ENCODE measurements around the gene TRPT1. TPM values are rescaled to one million over a fixed set of nuclear protein-coding genes. Genes with fewer than 3 reads are reported as not detected.

TRPT1 gene
- total and polyA plus RNA-seq, 3 donors from 2014 or later, result 56.5 to 93.7 (median 65.4) TPM

GRCh38 chr11:64251016-64251752, 25.2 kb upstream of the TRPT1 start, which contains the start of gene PLCB3:
TSS of gene PLCB3 (plus strand) at chr11:64251530. CDS start at chr11:64251650, 120 bp downstream.
- WGBS, 2 donors, result 0 to 1% methylated on average over 3 to 63 of the region's 75 CpGs
- no peak for TF ChIP-seq POLR2A (IDR thresholded peaks at IDR 0.05)
- TF ChIP-seq CTCF (IDR thresholded peaks at IDR 0.05), result peak; percentile 86 to 93 (median 87)
- Histone ChIP-seq H3K36me3 (ENCODE audit: low read depth, missing control alignments) (no peaks in the 10 kb centered on the region), H3K9me3 (no peaks in the 10 kb centered on the region), H3K4me1 (peaks cover 30% of the 10 kb centered on the region), H3K27me3 (no peaks in the 10 kb centered on the region), H3K27ac (peak within 1 kb of the TSS; percentile 72), H3K4me3 (peak within 1 kb of the TSS; percentile 83 to 84)
- DNase-seq, result peak; percentile 69
- intact Hi-C loops (cut with DNase I; ENCODE audit: low total_unique reads), result no loop called here

- DNase-seq, result no peak
- peak overlapping the region in 1 of 2 donors; percentile 11 for H3K27ac ChIP-seq
- TF ChIP-seq POLR2A (IDR thresholded peaks at IDR 0.05) (no peak), CTCF (IDR thresholded peaks at IDR 0.05) (no peak)
- 21% methylated on average over 13 of the region's 13 CpGs; no CpG with 5 or more reads in 1 of the 2 donors for WGBS, 2 donors
- H3K36me3 ChIP-seq (ENCODE audit: low read depth, missing control alignments), result no peaks in the 10 kb centered on the region
- no peaks in the 10 kb centered on the region for H3K9me3 ChIP-seq
- peak overlapping the region in 1 of 2 donors; percentile 61 for H3K4me3 ChIP-seq
- intact Hi-C loops (cut with DNase I; ENCODE audit: low total_unique reads), result no loop called here
- peaks cover 35% of the 10 kb centered on the region for H3K4me1 ChIP-seq
- no peaks in the 10 kb centered on the region for H3K27me3 ChIP-seq
These were observed 24.5 kb upstream of the TRPT1 start for GRCh38 chr11:64250415-64251015.

GRCh38 chr11:64249563-64250414, 23.8 kb upstream of the TRPT1 start:
- no peaks in the 10 kb centered on the region for H3K27me3 ChIP-seq
- no peaks in the 10 kb centered on the region for H3K9me3 ChIP-seq
- no peak for DNase-seq
- 76 to 88% methylated on average over 5 to 8 of the region's 8 CpGs for WGBS, 2 donors
- no peak overlapping the region for H3K4me3 ChIP-seq
- intact Hi-C loops (cut with DNase I; ENCODE audit: low total_unique reads), result no loop called here
- no peaks in the 10 kb centered on the region for H3K36me3 ChIP-seq (ENCODE audit: low read depth, missing control alignments)
- no peak for TF ChIP-seq POLR2A (IDR thresholded peaks at IDR 0.05)
- TF ChIP-seq CTCF (IDR thresholded peaks at IDR 0.05), result no peak
- peaks cover 42% of the 10 kb centered on the region for H3K4me1 ChIP-seq
- H3K27ac ChIP-seq, result no peak overlapping the region

GRCh38 chr11:64249038-64249437, 23.1 kb upstream of the TRPT1 start:
- H3K27me3 ChIP-seq, result no peaks in the 10 kb centered on the region
- 94 to 96% methylated on average over 4 of the region's 4 CpGs for WGBS, 2 donors
- intact Hi-C loops (cut with DNase I; ENCODE audit: low total_unique reads), result no loop called here
- H3K9me3 ChIP-seq, result no peaks in the 10 kb centered on the region
- H3K27ac ChIP-seq, result no peak overlapping the region
- no peak for DNase-seq
- TF ChIP-seq POLR2A (IDR thresholded peaks at IDR 0.05) (no peak), CTCF (IDR thresholded peaks at IDR 0.05) (no peak)
- H3K4me3 ChIP-seq, result no peak overlapping the region
- H3K4me1 ChIP-seq, result peaks cover 44% of the 10 kb centered on the region
- no peaks in the 10 kb centered on the region for H3K36me3 ChIP-seq (ENCODE audit: low read depth, missing control alignments)

Measured in testis (tissue), 3 donors.